ENCODE measurements around the gene RAI14. TPM values are rescaled to one million over a fixed set of nuclear protein-coding genes. Genes with fewer than 3 reads are reported as not detected.
A peak's percentile ranks its signal among the peaks of the same experiment; 100 is the strongest.

The RAI14 gene
- total RNA-seq, 2 donors from 2014 or later: 0.67 to 1.5 TPM

GRCh38 chr5:34688015-34688810, 32.1 kb downstream of the RAI14 start:
- DNase-seq: no peak
- Mint-ChIP-seq H3K9me3 (no peaks in the 10 kb centered on the region), H3K4me3 (no peak overlapping the region), H3K27ac (no peak overlapping the region), H3K36me3 (ENCODE audit: insufficient read depth in 2 of 2) (no peaks in the 10 kb centered on the region), H3K27me3 (ENCODE audit: low read depth) (peaks cover 5% of the 10 kb centered on the region), H3K4me1 (ENCODE audit: low read depth) (peaks cover 21% of the 10 kb centered on the region)
- no peak for ATAC-seq (replicated peaks in 1 of 2)

GRCh38 chr5:34690301-34690700, 34.2 kb downstream of the RAI14 start:
- ATAC-seq (replicated peaks in 1 of 2) (no peak), DNase-seq (no peak)
- H3K27me3 Mint-ChIP-seq (ENCODE audit: low read depth): peaks cover 5% of the 10 kb centered on the region
- peaks cover 25% of the 10 kb centered on the region for H3K4me1 Mint-ChIP-seq (ENCODE audit: low read depth)
- no peaks in the 10 kb centered on the region for H3K9me3 Mint-ChIP-seq
- H3K36me3 Mint-ChIP-seq (ENCODE audit: insufficient read depth in 2 of 2): no peaks in the 10 kb centered on the region
- no peak overlapping the region for H3K4me3 Mint-ChIP-seq
- no peak overlapping the region for H3K27ac Mint-ChIP-seq

- no peaks in the 10 kb centered on the region for H3K9me3 Mint-ChIP-seq
- peaks cover 21% of the 10 kb centered on the region for H3K4me1 Mint-ChIP-seq (ENCODE audit: low read depth)
- DNase-seq (no peak), ATAC-seq (replicated peaks in 1 of 2) (no peak)
- H3K27me3 Mint-ChIP-seq (ENCODE audit: low read depth): peaks cover 2% of the 10 kb centered on the region
- no peak overlapping the region for H3K27ac Mint-ChIP-seq
- H3K36me3 Mint-ChIP-seq (ENCODE audit: insufficient read depth in 2 of 2): no peaks in the 10 kb centered on the region
- no peak overlapping the region for H3K4me3 Mint-ChIP-seq
These were observed 34.8 kb downstream of the RAI14 start for GRCh38 chr5:34690898-34691297.

GRCh38 chr5:34691326-34691725, 35.2 kb downstream of the RAI14 start:
- ATAC-seq (replicated peaks in 1 of 2) (no peak), DNase-seq (no peak)
- Mint-ChIP-seq H3K36me3 (ENCODE audit: insufficient read depth in 2 of 2) (no peaks in the 10 kb centered on the region), H3K4me1 (ENCODE audit: low read depth) (peaks cover 19% of the 10 kb centered on the region), H3K27me3 (ENCODE audit: low read depth) (no peaks in the 10 kb centered on the region), H3K27ac (no peak overlapping the region), H3K4me3 (no peak overlapping the region), H3K9me3 (no peaks in the 10 kb centered on the region)

GRCh38 chr5:34692786-34693185, 36.7 kb downstream of the RAI14 start:
- Mint-ChIP-seq H3K27ac (no peak overlapping the region), H3K4me3 (no peak overlapping the region), H3K36me3 (ENCODE audit: insufficient read depth in 2 of 2) (no peaks in the 10 kb centered on the region), H3K9me3 (no peaks in the 10 kb centered on the region), H3K27me3 (ENCODE audit: low read depth) (no peaks in the 10 kb centered on the region), H3K4me1 (ENCODE audit: low read depth) (peaks cover 12% of the 10 kb centered on the region)
- DNase-seq (no peak), ATAC-seq (replicated peaks in 1 of 2) (no peak)

- H3K27me3 Mint-ChIP-seq (ENCODE audit: low read depth): no peaks in the 10 kb centered on the region
- no peak overlapping the region for H3K27ac Mint-ChIP-seq
- ATAC-seq (replicated peaks in 1 of 2) (no peak), DNase-seq (no peak)
- peaks cover 12% of the 10 kb centered on the region for H3K4me1 Mint-ChIP-seq (ENCODE audit: low read depth)
- no peaks in the 10 kb centered on the region for H3K36me3 Mint-ChIP-seq (ENCODE audit: insufficient read depth in 2 of 2)
- H3K4me3 Mint-ChIP-seq: no peak overlapping the region
- no peaks in the 10 kb centered on the region for H3K9me3 Mint-ChIP-seq
These were observed 37.9 kb downstream of the RAI14 start for GRCh38 chr5:34694012-34694411.

- DNase-seq (no peak), ATAC-seq (replicated peaks in 1 of 2) (no peak)
- Mint-ChIP-seq H3K4me1 (ENCODE audit: low read depth) (peaks cover 12% of the 10 kb centered on the region), H3K36me3 (ENCODE audit: insufficient read depth in 2 of 2) (no peaks in the 10 kb centered on the region), H3K4me3 (no peak overlapping the region), H3K9me3 (no peaks in the 10 kb centered on the region), H3K27me3 (ENCODE audit: low read depth) (no peaks in the 10 kb centered on the region), H3K27ac (no peak overlapping the region)
These were observed 38.6 kb downstream of the RAI14 start for GRCh38 chr5:34694685-34695084.

- H3K27ac Mint-ChIP-seq: no peak overlapping the region
- no peaks in the 10 kb centered on the region for H3K9me3 Mint-ChIP-seq
- peak; percentile 76 for ATAC-seq (replicated peaks in 1 of 2)
These were observed 39.3 kb downstream of the RAI14 start for GRCh38 chr5:34695275-34696027.

GRCh38 chr5:34697308-34698108, 41.4 kb downstream of the RAI14 start:
- DNase-seq (no peak), ATAC-seq (replicated peaks in 1 of 2) (no peak)
- Mint-ChIP-seq H3K27me3 (ENCODE audit: low read depth) (no peaks in the 10 kb centered on the region), H3K4me1 (ENCODE audit: low read depth) (peaks cover 12% of the 10 kb centered on the region), H3K4me3 (no peak overlapping the region), H3K36me3 (ENCODE audit: insufficient read depth in 2 of 2) (no peaks in the 10 kb centered on the region), H3K27ac (no peak overlapping the region), H3K9me3 (no peaks in the 10 kb centered on the region)

More at GRCh38 chr5:34695275-34696027, 39.3 kb downstream of the RAI14 start:
- peaks cover 12% of the 10 kb centered on the region for H3K4me1 Mint-ChIP-seq (ENCODE audit: low read depth)
- no peaks in the 10 kb centered on the region for H3K36me3 Mint-ChIP-seq (ENCODE audit: insufficient read depth in 2 of 2)
- DNase-seq: no peak
- H3K4me3 Mint-ChIP-seq: no peak overlapping the region
- H3K27me3 Mint-ChIP-seq (ENCODE audit: low read depth): no peaks in the 10 kb centered on the region

- H3K36me3 Mint-ChIP-seq (ENCODE audit: insufficient read depth in 2 of 2): no peaks in the 10 kb centered on the region
- no peaks in the 10 kb centered on the region for H3K27me3 Mint-ChIP-seq (ENCODE audit: low read depth)
- no peak for DNase-seq
- H3K4me1 Mint-ChIP-seq (ENCODE audit: low read depth): peaks cover 12% of the 10 kb centered on the region
- no peak overlapping the region for H3K4me3 Mint-ChIP-seq
- no peaks in the 10 kb centered on the region for H3K9me3 Mint-ChIP-seq
- H3K27ac Mint-ChIP-seq: no peak overlapping the region
- no peak for ATAC-seq (replicated peaks in 1 of 2)
These were observed 41.9 kb downstream of the RAI14 start for GRCh38 chr5:34698109-34698419.

GRCh38 chr5:34698754-34699153, 42.6 kb downstream of the RAI14 start:
- ATAC-seq (replicated peaks in 1 of 2) (no peak), DNase-seq (no peak)
- no peaks in the 10 kb centered on the region for H3K9me3 Mint-ChIP-seq
- H3K27me3 Mint-ChIP-seq (ENCODE audit: low read depth): no peaks in the 10 kb centered on the region
- no peaks in the 10 kb centered on the region for H3K36me3 Mint-ChIP-seq (ENCODE audit: insufficient read depth in 2 of 2)
- no peak overlapping the region for H3K4me3 Mint-ChIP-seq
- H3K27ac Mint-ChIP-seq: no peak overlapping the region
- H3K4me1 Mint-ChIP-seq (ENCODE audit: low read depth): peaks cover 12% of the 10 kb centered on the region

- no peaks in the 10 kb centered on the region for H3K27me3 Mint-ChIP-seq (ENCODE audit: low read depth)
- ATAC-seq (replicated peaks in 1 of 2): no peak
- H3K4me3 Mint-ChIP-seq: no peak overlapping the region
- peaks cover 8% of the 10 kb centered on the region for H3K4me1 Mint-ChIP-seq (ENCODE audit: low read depth)
- H3K27ac Mint-ChIP-seq: no peak overlapping the region
- H3K9me3 Mint-ChIP-seq: no peaks in the 10 kb centered on the region
- DNase-seq: no peak
- H3K36me3 Mint-ChIP-seq (ENCODE audit: insufficient read depth in 2 of 2): no peaks in the 10 kb centered on the region
These were observed 43.3 kb downstream of the RAI14 start for GRCh38 chr5:34699155-34700077.

All from activated T-cell treated with anti-CD3 and anti-CD28 coated beads, Interleukin-2, amount 50 U/mL, for 72 hours (primary cell).